IPS-20b (cell line): ENCODE data around the gene SLC12A4.

ENCODE experiments used
- H3K27ac ChIP-seq: one replicate; pipeline ENCODE4 v1.5.1; 2013; ENCODE audit warnings: low read length
- H3K27me3 ChIP-seq: 2 replicates; pipeline ENCODE4 v1.6.1; 2013; ENCODE audit warnings: mild to moderate bottlenecking, low read length, inconsistent platforms; ENCODE audit not compliant: insufficient read depth
- H3K36me3 ChIP-seq: 2 replicates; pipeline ENCODE4 v1.6.1; 2013; ENCODE audit warnings: low read depth, mild to moderate bottlenecking, inconsistent platforms, low read length, moderate library complexity; ENCODE audit not compliant: insufficient read depth
- H3K4me1 ChIP-seq: 2 replicates; pipeline ENCODE4 v1.6.1; 2013; ENCODE audit warnings: mild to moderate bottlenecking, control low read depth, inconsistent platforms, low read length, moderate library complexity; ENCODE audit not compliant: insufficient read depth
- H3K4me3 ChIP-seq: 2 replicates; pipeline ENCODE4 v1.5.1; 2013; ENCODE audit warnings: mild to moderate bottlenecking, low read length, inconsistent platforms
- H3K9ac ChIP-seq: 2 replicates; pipeline ENCODE4 v1.6.1; 2013; ENCODE audit warnings: low read depth, mild to moderate bottlenecking, inconsistent platforms, low read length, moderate library complexity
- H3K9me3 ChIP-seq: 2 replicates; pipeline ENCODE4 v1.6.1; 2013; ENCODE audit warnings: mild to moderate bottlenecking, low read depth, low read length, inconsistent platforms; ENCODE audit not compliant: insufficient read depth

Gene SLC12A4

DNA sequence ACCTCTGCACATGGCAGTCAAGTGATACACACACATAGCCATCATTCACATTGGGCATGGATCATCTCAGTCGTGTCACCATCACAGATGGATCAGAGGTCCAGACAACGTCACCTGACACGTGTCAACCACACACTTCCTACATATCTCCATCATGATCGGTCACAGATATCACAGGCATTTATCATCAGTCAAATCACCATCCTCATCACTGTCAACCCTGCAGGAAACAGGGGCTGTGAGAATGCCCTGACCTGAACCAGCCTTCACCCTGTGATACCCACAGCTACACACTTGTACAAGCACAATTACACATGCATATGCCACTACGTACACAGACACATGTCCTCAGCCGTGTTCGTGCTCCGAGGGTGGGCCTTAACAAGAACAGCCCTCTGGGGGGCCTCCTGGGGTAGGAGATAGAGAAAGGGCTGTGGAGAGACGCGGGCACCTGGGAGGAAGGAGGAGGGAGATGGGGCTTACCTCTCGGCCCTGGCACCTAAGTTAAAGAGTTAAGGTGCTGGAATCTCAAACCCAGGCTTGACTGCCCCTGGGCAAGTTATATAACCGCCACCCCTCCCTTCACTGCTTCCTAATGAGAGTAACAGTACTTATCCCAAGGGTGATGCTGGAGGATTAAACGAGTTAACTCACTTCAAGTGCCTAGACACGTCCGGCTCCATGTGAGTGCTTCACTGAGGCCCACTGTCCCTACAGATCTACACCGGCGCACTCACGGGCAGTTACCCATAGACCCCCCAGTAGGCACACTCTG lies 1.1 kb downstream of the SLC12A4 start:
- no peak overlapping the region for H3K27ac ChIP-seq
- peaks cover 25% of the 10 kb centered on the region for H3K4me1 ChIP-seq
- H3K9ac ChIP-seq, result peak overlapping the region; percentile 65; the same call in 1 of the 2 replicates
- H3K36me3 ChIP-seq, result peaks cover 11% of the 10 kb centered on the region
- peaks cover 8% of the 10 kb centered on the region; the same call in 1 of the 2 replicates for H3K27me3 ChIP-seq
- peak overlapping the region; percentile 72 for H3K4me3 ChIP-seq
- no peaks in the 10 kb centered on the region for H3K9me3 ChIP-seq

DNA sequence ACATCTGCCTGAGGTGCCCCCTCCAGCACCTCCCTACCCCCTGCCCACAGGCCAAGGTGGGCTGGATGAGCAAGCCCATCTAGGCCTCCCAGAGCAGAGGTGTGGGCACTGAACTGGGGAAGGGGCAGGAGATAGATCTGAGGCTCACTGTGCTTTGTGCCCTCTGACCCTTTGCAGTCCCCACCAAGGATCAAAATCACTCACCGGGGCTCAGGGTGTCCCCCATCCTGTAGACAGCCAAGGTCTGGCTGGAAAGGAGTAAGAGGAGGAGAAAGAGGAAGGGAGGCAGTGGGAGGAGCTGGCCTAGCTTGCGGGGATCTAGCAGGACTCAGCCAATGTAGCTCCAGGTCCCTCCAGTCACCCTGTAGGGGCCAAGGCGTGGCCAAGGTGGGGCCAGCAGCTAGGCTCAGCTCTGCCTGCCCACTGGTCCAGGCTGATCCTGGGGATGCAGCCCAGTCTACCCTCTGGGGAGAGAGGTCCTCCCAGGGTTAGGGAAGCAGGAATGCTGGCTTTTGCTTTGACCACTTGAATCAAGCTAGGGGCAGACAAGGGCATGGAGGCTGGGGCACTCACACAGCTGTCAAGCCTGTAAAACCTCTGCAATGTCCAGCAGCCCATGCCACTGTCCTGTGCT lies 1.8 kb downstream of the SLC12A4 start:
- Histone ChIP-seq H3K4me3 (peak overlapping the region; percentile 72; the same call in 1 of the 2 replicates), H3K9me3 (no peaks in the 10 kb centered on the region), H3K36me3 (peaks cover 17% of the 10 kb centered on the region), H3K9ac (peak overlapping the region; percentile 59; the same call in 1 of the 2 replicates), H3K27me3 (peaks cover 8% of the 10 kb centered on the region; the same call in 1 of the 2 replicates), H3K4me1 (peaks cover 25% of the 10 kb centered on the region), H3K27ac (no peak overlapping the region)

DNA sequence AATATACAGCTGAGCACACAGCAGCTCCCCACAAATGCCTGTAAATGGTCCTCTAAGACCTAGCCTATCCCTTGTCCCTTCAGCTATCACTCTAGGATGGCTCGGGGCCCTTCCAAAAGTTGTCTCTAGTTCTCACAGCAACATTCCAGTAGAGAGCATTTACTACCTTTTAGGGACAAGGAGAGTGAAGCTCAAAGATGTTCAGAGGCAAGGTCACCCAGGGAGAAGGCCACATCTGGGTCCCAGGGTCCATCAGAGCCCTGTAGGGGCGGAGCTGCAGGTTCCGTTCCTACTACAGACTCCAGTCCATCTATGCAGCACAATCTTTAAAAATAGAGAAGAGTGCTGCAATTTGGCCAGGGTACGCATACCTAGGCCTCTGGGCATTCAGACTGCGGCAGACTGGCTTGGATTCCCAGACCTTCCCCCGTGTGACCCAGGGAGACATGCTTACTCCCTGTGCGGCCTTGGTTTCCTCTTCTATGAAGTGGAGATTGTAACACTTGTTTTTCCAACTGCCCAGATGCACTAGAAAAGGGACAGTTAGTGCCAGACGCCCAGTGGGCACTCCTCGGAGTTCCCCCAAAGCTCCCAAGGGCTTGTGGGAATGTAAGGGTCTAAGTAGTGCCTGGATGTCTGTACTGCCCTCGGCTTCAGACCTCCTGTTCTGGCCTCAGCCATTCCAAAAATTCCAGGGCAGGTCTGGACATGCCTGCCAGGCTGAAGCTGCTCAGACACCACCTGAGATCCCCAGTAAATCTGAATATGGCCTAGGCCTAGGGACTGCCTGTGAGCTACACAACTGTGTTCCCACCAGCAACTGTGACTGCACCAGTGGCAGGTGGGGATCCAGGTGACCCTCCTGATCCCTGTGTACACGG lies 2.5 kb downstream of the SLC12A4 start:
- Histone ChIP-seq H3K27ac (no peak overlapping the region), H3K4me3 (peak overlapping the region; percentile 30; the same call in 1 of the 2 replicates), H3K27me3 (peaks cover 8% of the 10 kb centered on the region; the same call in 1 of the 2 replicates), H3K9me3 (no peaks in the 10 kb centered on the region), H3K4me1 (peaks cover 25% of the 10 kb centered on the region), H3K9ac (peak overlapping the region; percentile 59; the same call in 1 of the 2 replicates), H3K36me3 (peaks cover 25% of the 10 kb centered on the region)

DNA sequence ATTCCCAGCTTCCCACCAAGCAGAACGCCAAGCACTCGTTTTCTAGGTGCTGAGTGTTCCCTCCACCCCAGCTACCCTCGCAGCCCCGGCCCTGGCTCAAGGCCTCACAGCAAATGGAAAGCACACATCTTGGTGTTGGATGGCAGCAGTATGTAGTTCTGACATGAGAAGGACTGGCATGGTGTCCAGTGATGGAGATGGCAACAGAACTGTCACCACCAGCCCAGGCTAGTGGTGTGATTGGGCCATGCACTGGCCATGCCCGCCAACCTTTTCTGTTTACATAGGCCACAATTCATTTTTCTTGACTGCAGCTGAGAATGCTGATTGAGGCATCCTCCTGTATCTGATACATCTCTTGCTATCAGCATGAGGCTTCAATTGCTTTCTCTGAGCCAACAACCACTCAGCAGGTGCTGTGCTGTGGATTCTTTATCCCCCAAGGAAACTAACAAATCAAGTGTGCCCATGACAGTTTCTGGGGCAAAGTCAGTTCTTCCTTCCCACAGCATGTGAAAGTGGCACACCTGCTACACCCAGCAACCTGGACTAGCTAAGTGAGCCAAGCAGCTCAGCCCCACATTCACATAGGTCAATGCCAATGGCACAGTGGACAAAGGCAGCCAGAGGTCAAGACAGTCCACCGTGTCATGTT lies 3.8 kb downstream of the SLC12A4 start:
- Histone ChIP-seq H3K9ac (peak overlapping the region; percentile 34; the same call in 1 of the 2 replicates), H3K36me3 (peaks cover 34% of the 10 kb centered on the region), H3K27ac (no peak overlapping the region), H3K4me3 (no peak overlapping the region), H3K27me3 (peaks cover 8% of the 10 kb centered on the region; the same call in 1 of the 2 replicates), H3K4me1 (peaks cover 25% of the 10 kb centered on the region), H3K9me3 (no peaks in the 10 kb centered on the region)

DNA sequence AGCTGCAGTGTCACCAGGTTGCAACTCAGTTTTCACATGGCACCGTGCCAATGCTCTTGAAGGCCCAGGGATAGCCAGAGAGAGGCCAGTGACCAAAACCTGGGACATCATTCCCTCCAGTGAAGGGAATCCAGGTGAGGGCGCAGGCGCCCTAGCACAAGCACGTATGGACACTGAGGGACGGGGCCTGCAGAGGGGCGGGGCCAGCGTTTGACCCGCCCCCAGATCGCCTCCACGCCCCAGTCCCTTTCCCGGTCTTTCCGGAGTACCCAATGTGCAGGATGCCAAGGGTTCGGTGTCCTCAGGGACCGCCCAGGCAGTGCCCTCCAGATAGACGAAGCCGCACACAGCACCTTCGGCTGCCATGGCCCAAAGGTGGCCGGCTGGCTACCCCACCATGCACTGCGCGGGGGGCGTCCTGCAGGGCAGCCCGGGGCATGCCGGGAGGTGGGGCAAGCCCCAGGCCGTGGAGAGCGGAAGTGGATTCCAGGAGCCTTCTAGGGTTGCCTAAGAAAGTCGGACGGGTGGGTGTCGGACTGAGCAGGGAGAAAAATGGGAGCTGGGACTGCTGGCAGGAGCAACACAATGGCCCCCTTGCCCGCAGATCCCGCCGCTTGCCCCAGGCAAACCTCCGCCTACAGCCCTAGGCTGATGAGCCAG lies 4.6 kb downstream of the SLC12A4 start:
- Histone ChIP-seq H3K4me1 (peaks cover 25% of the 10 kb centered on the region), H3K27me3 (peaks cover 8% of the 10 kb centered on the region; the same call in 1 of the 2 replicates), H3K9ac (peak overlapping the region; percentile 34; the same call in 1 of the 2 replicates), H3K27ac (no peak overlapping the region), H3K9me3 (no peaks in the 10 kb centered on the region), H3K36me3 (peaks cover 41% of the 10 kb centered on the region), H3K4me3 (peak overlapping the region; percentile 45; the same call in 1 of the 2 replicates)

DNA sequence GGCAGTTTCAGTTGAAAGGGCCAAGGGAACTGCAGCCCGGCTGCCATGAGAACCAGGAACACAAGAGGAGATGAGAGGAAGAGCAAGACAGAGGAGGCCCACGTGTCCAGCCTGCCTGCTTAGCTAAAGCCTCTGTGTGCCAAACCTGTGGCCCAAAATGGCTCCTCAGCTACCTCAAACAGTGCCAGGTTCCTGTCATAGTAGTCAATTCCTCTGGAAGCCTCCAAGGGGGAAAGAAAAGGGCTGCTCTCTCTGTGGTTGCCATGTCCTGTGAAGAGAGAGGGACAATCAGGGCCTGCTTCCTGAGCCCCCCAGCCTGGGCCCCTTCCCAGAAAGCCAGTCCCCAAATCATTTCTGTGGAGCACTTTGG lies 5.2 kb downstream of the SLC12A4 start:
- Histone ChIP-seq H3K36me3 (peaks cover 46% of the 10 kb centered on the region), H3K4me1 (peaks cover 25% of the 10 kb centered on the region), H3K27ac (no peak overlapping the region), H3K27me3 (peaks cover 8% of the 10 kb centered on the region; the same call in 1 of the 2 replicates), H3K9ac (peak overlapping the region; percentile 34; the same call in 1 of the 2 replicates), H3K9me3 (no peaks in the 10 kb centered on the region), H3K4me3 (peak overlapping the region; percentile 45; the same call in 1 of the 2 replicates)

DNA sequence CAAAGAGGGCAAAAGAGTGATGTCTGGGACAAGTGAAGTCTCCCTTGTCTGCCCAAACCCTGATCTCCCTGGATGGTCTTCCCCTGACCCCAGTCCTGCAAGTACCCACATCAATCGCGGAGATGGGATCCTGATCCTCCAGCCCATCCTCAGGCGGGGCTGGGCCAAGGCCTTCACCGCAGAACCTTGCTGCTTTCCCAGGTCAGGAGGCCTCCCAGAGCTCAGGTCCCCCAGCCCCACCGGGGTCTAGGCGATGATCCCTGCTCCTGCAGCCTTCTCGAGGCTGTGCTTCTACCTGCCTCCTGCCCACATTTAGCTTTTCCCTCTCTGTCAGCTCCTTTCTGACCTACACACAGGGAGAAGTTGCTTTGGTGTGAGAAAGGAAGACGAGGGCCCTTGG lies 6.3 kb downstream of the SLC12A4 start:
- Histone ChIP-seq H3K9ac (no peak overlapping the region), H3K27me3 (0 out of 2 replicates have a peak, but pooled peaks cover under 1% of the 10 kb centered on the region), H3K27ac (no peak overlapping the region), H3K4me1 (peaks cover 22% of the 10 kb centered on the region), H3K4me3 (no peak overlapping the region), H3K36me3 (peaks cover 55% of the 10 kb centered on the region), H3K9me3 (no peaks in the 10 kb centered on the region)

DNA sequence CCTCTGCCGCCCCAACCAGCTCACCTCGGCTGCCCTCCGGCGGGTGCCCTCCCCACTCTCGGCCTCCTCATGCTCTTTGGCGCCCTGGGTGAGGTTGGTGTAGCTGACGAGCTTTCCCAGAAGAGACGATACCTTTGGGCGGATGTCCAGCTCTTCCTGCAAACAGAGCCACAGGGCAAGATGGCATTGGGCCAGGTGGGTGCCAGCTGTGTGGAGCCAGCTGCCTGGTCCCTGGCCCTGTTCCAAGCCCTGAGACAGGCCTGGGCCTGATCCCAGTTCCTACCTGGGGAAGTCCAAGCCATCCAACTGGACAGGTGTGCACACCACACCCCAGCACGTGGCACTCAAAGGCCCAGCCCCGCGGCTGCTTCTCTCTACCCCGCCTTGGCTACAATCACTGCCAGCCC lies 6.9 kb downstream of the SLC12A4 start:
- Histone ChIP-seq H3K4me1 (peaks cover 16% of the 10 kb centered on the region), H3K27me3 (no peaks in the 10 kb centered on the region), H3K27ac (no peak overlapping the region), H3K9me3 (no peaks in the 10 kb centered on the region), H3K36me3 (peaks cover 55% of the 10 kb centered on the region), H3K4me3 (no peak overlapping the region), H3K9ac (no peak overlapping the region)

DNA sequence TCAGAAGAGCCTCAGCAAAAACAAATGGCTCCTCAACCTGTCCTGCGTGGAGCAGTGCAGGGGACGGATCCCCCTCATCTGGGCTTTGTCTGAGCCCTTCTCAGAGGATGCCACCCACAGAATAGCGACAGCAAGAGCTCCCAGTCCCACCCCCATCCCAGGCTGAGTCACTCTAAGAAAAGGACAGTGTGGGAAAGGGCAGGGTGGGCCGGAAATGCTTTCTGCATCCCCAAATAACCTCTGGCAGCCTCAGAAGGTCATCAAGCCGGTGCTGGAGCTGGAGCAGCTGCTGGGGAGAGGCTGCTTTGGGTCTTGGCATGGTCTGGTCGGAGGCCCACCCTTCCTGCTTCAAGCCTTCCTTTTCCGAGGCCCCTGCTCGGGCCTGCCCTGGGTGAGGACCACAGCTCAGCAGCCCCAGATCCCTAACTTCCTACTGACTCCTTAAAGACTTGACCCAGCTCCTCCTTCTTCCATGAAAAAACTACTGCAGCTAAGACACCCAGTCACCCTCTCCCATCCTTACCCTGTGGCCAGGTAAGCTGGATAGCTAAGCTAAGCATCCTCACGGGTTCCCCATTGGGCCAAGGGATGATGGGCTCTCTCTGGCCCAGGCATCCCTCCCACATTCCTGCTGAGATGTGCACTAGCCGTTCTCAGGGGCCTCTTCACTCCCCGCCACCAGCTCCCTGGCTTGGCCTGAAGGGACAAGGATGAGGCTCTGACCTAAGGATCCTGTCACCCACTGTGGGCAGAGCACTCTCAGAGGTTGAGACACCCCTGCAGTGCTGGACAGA lies 8.7 kb downstream of the SLC12A4 start:
- Histone ChIP-seq H3K27ac (no peak overlapping the region), H3K9ac (no peak overlapping the region), H3K9me3 (no peaks in the 10 kb centered on the region), H3K27me3 (no peaks in the 10 kb centered on the region), H3K4me1 (peaks cover 10% of the 10 kb centered on the region), H3K4me3 (no peak overlapping the region), H3K36me3 (peaks cover 55% of the 10 kb centered on the region)

DNA sequence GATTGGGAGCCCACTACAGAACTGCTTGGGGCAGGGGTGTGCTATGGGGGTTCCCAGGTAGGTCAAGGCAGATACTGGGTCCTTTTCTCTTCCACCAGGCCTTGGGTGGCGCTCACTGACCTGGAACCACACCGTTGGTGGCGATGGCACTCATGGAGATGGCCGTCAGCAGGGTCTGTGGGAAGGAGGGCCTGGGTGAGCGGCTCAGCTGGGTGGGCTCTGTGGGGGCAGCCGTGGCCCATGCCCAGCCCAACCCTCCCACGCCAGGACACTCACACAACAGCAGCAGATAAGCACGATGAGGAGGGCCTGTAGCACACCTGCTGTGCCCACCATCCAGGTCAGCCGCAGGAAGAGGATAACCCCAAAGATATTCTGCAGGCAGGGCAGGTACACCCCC lies 10.8 kb downstream of the SLC12A4 start:
- H3K36me3 ChIP-seq, result peaks cover 60% of the 10 kb centered on the region

More for the DNA sequence above, 10.8 kb downstream of the SLC12A4 start:
- Histone ChIP-seq H3K27me3 (no peaks in the 10 kb centered on the region), H3K9ac (no peak overlapping the region), H3K27ac (no peak overlapping the region), H3K9me3 (no peaks in the 10 kb centered on the region), H3K4me1 (no peaks in the 10 kb centered on the region), H3K4me3 (no peak overlapping the region)
